ENCODE measurements around the gene GDF10.

GDF10 gene

DNA sequence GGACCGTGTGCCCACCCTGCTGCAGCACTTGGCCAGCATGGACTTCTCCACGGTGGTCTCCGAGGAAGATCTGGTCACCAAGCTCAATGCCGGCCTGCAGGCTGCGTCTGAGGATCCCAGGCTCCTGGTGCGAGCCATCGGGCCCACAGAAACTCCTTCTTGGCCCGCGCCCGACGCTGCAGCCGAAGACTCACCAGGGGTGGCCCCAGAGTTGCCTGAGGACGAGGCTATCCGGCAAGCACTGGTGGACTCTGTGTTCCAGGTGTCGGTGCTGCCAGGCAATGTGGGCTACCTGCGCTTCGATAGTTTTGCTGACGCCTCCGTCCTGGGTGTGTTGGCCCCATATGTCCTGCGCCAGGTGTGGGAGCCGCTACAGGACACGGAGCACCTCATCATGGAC is 49.5 kb downstream of the GDF10 start:
- TF ChIP-seq KLF17 (tag by site-specific recombination; IDR thresholded peaks at IDR 0.05) (no peak), ZNF521 (tag by site-specific recombination; IDR thresholded peaks at IDR 0.05) (no peak), ZNF416 (tag by site-specific recombination; IDR thresholded peaks at IDR 0.05) (no peak), GLIS2 (tag by site-specific recombination; IDR thresholded peaks at IDR 0.05) (no peak), ZSCAN30 (tag by site-specific recombination; IDR thresholded peaks at IDR 0.05) (no peak), ZNF600 (tag by site-specific recombination; IDR thresholded peaks at IDR 0.05) (no peak), SALL2 (tag by site-specific recombination; IDR thresholded peaks at IDR 0.05; ENCODE audit: borderline replicate concordance) (no peak), ZNF391 (tag by site-specific recombination; IDR thresholded peaks at IDR 0.05; ENCODE audit: borderline replicate concordance, low read depth) (no peak), ZNF354C (tag by site-specific recombination; IDR thresholded peaks at IDR 0.05; ENCODE audit: borderline replicate concordance, low read depth) (no peak), ZNF19 (tag by site-specific recombination; IDR thresholded peaks at IDR 0.05; ENCODE audit: low read depth) (no peak), ZNF707 (tag by site-specific recombination; IDR thresholded peaks at IDR 0.05) (no peak), ZNF138 (tag by site-specific recombination; IDR thresholded peaks at IDR 0.05; ENCODE audit: borderline replicate concordance) (no peak), YY2 (tag by site-specific recombination; IDR thresholded peaks at IDR 0.05) (no peak), ZSCAN18 (tag by site-specific recombination; IDR thresholded peaks at IDR 0.05) (no peak), ZNF473 (tag by site-specific recombination; IDR thresholded peaks at IDR 0.05) (no peak)
- TF ChIP-seq, protein P1, sequence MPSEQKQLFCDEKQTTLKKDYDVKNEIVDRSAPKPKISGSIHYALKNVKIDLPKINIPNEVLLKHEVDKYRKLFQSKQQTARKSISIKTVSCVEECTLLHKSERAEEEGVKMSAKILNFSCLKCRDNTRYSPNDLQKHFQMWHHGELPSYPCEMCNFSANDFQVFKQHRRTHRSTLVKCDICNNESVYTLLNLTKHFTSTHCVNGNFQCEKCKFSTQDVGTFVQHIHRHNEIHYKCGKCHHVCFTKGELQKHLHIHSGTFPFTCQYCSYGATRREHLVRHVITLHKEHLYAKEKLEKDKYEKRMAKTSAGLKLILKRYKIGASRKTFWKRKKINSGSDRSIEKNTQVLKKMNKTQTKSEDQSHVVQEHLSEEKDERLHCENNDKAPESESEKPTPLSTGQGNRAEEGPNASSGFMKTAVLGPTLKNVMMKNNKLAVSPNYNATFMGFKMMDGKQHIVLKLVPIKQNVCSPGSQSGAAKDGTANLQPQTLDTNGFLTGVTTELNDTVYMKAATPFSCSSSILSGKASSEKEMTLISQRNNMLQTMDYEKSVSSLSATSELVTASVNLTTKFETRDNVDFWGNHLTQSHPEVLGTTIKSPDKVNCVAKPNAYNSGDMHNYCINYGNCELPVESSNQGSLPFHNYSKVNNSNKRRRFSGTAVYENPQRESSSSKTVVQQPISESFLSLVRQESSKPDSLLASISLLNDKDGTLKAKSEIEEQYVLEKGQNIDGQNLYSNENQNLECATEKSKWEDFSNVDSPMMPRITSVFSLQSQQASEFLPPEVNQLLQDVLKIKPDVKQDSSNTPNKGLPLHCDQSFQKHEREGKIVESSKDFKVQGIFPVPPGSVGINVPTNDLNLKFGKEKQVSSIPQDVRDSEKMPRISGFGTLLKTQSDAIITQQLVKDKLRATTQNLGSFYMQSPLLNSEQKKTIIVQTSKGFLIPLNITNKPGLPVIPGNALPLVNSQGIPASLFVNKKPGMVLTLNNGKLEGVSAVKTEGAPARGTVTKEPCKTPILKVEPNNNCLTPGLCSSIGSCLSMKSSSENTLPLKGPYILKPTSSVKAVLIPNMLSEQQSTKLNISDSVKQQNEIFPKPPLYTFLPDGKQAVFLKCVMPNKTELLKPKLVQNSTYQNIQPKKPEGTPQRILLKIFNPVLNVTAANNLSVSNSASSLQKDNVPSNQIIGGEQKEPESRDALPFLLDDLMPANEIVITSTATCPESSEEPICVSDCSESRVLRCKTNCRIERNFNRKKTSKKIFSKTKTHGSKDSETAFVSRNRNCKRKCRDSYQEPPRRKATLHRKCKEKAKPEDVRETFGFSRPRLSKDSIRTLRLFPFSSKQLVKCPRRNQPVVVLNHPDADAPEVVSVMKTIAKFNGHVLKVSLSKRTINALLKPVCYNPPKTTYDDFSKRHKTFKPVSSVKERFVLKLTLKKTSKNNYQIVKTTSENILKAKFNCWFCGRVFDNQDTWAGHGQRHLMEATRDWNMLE (tag by site-specific recombination; conservative IDR thresholded peaks at IDR 0.05; ENCODE audit: low read depth), result no peak
- Histone ChIP-seq H3K9me3 (ENCODE audit: control insufficient read depth, insufficient read depth, low read depth, low read length) (no peaks in the 10 kb centered on the region), H3K36me3 (ENCODE audit: control insufficient read depth in 2 of 2, insufficient read depth in 1 of 2, low read length in 2 of 2) (no peaks in the 10 kb centered on the region), H3K4me3 (ENCODE audit: low read depth, low read length) (no peak overlapping the region), H3K27ac (ENCODE audit: extremely low read depth, low read depth, low read length) (no peak overlapping the region), H3K4me1 (ENCODE audit: control insufficient read depth, insufficient read depth, low read length) (peaks cover 3% of the 10 kb centered on the region; the same call in 1 of the 2 replicates)
- CTCF ChIA-PET, result no interaction called here
- POLR2A ChIA-PET, result no interaction called here

- Histone ChIP-seq H3K27ac (ENCODE audit: extremely low read depth, low read depth, low read length) (no peak overlapping the region), H3K36me3 (ENCODE audit: control insufficient read depth in 2 of 2, insufficient read depth in 1 of 2, low read length in 2 of 2) (no peaks in the 10 kb centered on the region), H3K4me3 (ENCODE audit: low read depth, low read length) (no peak overlapping the region), H3K9me3 (ENCODE audit: control insufficient read depth, insufficient read depth, low read depth, low read length) (no peaks in the 10 kb centered on the region), H3K4me1 (ENCODE audit: control insufficient read depth, insufficient read depth, low read length) (peaks cover 3% of the 10 kb centered on the region; the same call in 1 of the 2 replicates)
- ChIA-PET CTCF (no interaction called here), POLR2A (no interaction called here)
- TF ChIP-seq TCF7L2 (IDR thresholded peaks at IDR 0.05; ENCODE audit: borderline replicate concordance, low read depth, low read length) (no peak), ZNF544 (tag by site-specific recombination; IDR thresholded peaks at IDR 0.05) (no peak), ZBTB11 (tag by site-specific recombination; conservative IDR thresholded peaks at IDR 0.05; ENCODE audit: low read depth) (no peak), ZNF121 (tag by site-specific recombination; IDR thresholded peaks at IDR 0.05) (no peak), ZNF473 (tag by site-specific recombination; IDR thresholded peaks at IDR 0.05) (no peak), ZNF660 (tag by site-specific recombination; IDR thresholded peaks at IDR 0.05) (no peak), ZNF423 (tag by site-specific recombination; IDR thresholded peaks at IDR 0.05) (no peak), PATZ1 (tag by site-specific recombination; IDR thresholded peaks at IDR 0.05) (no peak), ZNF223 (tag by site-specific recombination; IDR thresholded peaks at IDR 0.05) (no peak)
These were observed 50.0 kb downstream of the GDF10 start for GRCh38 chr10:47349941-47350371.
